Activated CD8-positive, alpha-beta T cell treated with anti-CD3 and anti-CD28 coated beads for 36 hours (primary cell): ENCODE results near the gene LCN1. TPM values are rescaled to one million over a fixed set of nuclear protein-coding genes. Genes with fewer than 3 reads are reported as not detected.

Experiments
- ATAC-seq: fragments of 200-7000 bp; cut with Tn5 transposase; one replicate; pipeline ENCODE4 v1.10.0; 2021; ENCODE audit warnings: mild to moderate bottlenecking, moderate library complexity
- CTCF ChIA-PET: fragments of 350-600 bp; sonication (Branson Sonifier 250); formaldehyde crosslinking; loops from one replicate; lab custom pipeline; 2021; ENCODE audit warnings: antibody characterized with exemption; lab: Charles Lee
- POLR2A ChIA-PET: fragments of 350-600 bp; sonication (Branson Sonifier 250); formaldehyde crosslinking; loops from one replicate; lab custom pipeline; 2021; ENCODE audit warnings: antibody characterized with exemption; lab: Charles Lee
- DNase-seq: peaks from one replicate; pipeline ENCODE4 v3.0.0-alpha.2; 2020
- H3K27ac Mint-ChIP-seq: one replicate; pipeline ENCODE4 v1.8.0; 2021; ENCODE audit warnings: mild to moderate bottlenecking, mixed read lengths
- H3K27me3 Mint-ChIP-seq: one replicate; pipeline ENCODE4 v1.8.0; 2021; ENCODE audit warnings: mixed read lengths
- H3K36me3 Mint-ChIP-seq: one replicate; pipeline ENCODE4 v1.8.0; 2021; ENCODE audit warnings: low read depth, mixed read lengths
- H3K4me1 Mint-ChIP-seq: one replicate; pipeline ENCODE4 v1.8.0; 2021; ENCODE audit warnings: low read depth, mixed read lengths
- H3K4me3 Mint-ChIP-seq: one replicate; pipeline ENCODE4 v1.8.0; 2021; ENCODE audit warnings: mild to moderate bottlenecking, moderate library complexity, mixed read lengths
- H3K9me3 Mint-ChIP-seq: one replicate; pipeline ENCODE4 v1.8.0; 2021; ENCODE audit warnings: mixed read lengths
- CTCF ChIP-seq: fragments of 200-600 bp; IDR thresholded peaks from one replicate; pipeline ENCODE4 v1.8.0; 2022; ENCODE audit warnings: antibody characterized with exemption, mild to moderate bottlenecking
- intact Hi-C: fragments of 100-400 bp; cut with micrococcal nuclease; formaldehyde crosslinking; loops from one replicate; pipeline ENCODE4 v1.10.0; 2022
- total RNA-seq, 2 experiments: library from RNA; stranded (reverse); gene quantifications; one replicate each; pipeline ENCODE4 v1.2.3, GENCODE V29; 2021

The LCN1 gene
- total RNA-seq, 2 experiments from 2014 or later = not detected

GRCh38 chr9:135488527-135488926 lies 32.7 kb upstream of the LCN1 start:
- intact Hi-C loops = no loop called here
- CTCF ChIA-PET = no interaction called here

GRCh38 chr9:135489188-135489906 lies 31.9 kb upstream of the LCN1 start:
- no peak for TF ChIP-seq CTCF
- Mint-ChIP-seq H3K9me3 (no peaks in the 10 kb centered on the region), H3K4me3 (no peak overlapping the region), H3K4me1 (no peaks in the 10 kb centered on the region), H3K27ac (no peak overlapping the region), H3K27me3 (peaks cover 6% of the 10 kb centered on the region), H3K36me3 (no peaks in the 10 kb centered on the region)
- no peak for ATAC-seq
- ChIA-PET POLR2A (no interaction called here), CTCF (no interaction called here)
- DNase-seq = no peak
- intact Hi-C loops = no loop called here

More at GRCh38 chr9:135488527-135488926, 32.7 kb upstream of the LCN1 start:
- Mint-ChIP-seq H3K27ac (no peak overlapping the region), H3K36me3 (no peaks in the 10 kb centered on the region), H3K4me1 (no peaks in the 10 kb centered on the region), H3K4me3 (no peak overlapping the region), H3K9me3 (no peaks in the 10 kb centered on the region), H3K27me3 (peaks cover 11% of the 10 kb centered on the region)
- DNase-seq (no peak), ATAC-seq (no peak)
- POLR2A ChIA-PET = no interaction called here
- no peak for TF ChIP-seq CTCF

DNA sequence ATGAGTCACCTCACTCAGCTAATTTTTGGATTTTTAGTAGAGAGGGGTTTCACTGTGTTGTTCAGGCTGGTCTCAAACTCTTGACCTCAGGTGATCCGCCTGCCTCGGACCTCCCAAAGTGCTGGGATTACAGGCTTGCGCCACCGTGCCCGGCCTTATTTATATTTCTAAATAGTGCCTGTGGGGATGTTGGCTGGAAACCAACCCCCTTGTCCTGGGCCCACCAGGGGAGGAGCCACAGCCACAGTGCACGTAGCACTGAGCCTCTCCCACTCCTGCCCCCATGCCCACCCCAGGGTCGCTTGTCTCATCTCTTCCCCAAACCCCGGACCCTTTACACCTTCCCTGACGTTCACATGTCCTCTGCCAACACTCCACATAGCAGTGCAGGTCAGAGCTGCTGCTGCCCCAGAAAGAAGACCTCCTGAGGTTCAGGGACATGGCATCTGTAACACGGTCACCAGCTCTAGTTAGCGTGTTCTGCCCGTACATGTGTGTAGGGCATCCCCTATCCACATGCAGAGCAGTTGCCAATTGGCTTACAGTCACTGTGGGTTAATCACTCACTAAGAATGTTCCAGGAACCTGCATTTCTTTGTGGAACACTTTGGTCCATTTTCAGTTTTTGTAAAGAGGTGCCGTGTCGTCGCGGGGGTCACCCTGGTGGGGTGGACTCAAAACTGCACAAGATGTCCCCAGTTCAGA lies 30.9 kb upstream of the LCN1 start:
- intact Hi-C loops = no loop called here
- Mint-ChIP-seq H3K4me3 (no peak overlapping the region), H3K9me3 (no peaks in the 10 kb centered on the region), H3K27ac (no peak overlapping the region), H3K27me3 (peaks cover under 1% of the 10 kb centered on the region), H3K4me1 (no peaks in the 10 kb centered on the region), H3K36me3 (no peaks in the 10 kb centered on the region)
- CTCF ChIA-PET = no interaction called here
- TF ChIP-seq CTCF = no peak
- POLR2A ChIA-PET = interaction anchor here (0.6 kb wide), 1 partner anchor 13 kb away, joined by 4 read pairs; no protein-coding TSS in a partner anchor
- ATAC-seq (no peak), DNase-seq (no peak)

DNA sequence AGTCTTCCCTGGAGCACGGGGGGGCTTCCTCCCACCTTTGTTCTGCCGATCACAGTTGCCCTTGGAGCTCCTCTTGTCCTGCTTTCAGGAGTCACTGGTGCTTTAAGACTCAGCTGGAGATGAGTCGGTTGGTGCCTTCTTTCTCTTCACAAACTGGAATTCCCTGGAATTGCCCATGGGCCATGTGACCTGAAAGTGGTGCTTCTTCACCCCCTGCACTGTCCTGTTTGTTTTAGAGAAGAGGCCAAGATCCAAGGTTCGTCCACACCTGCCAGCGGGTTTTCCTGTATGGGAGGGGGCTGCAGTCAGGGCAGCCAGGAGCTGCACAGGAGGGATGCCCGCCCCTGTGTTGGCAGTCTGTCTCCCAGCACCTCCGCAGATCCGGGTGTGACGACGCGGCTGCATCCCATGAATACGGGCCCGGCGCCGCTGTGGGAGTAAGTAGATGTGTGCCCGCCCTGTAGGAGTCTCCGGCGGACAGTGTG lies 30.2 kb upstream of the LCN1 start:
- Mint-ChIP-seq H3K4me1 (no peaks in the 10 kb centered on the region), H3K36me3 (no peaks in the 10 kb centered on the region), H3K4me3 (no peak overlapping the region), H3K27me3 (no peaks in the 10 kb centered on the region), H3K9me3 (no peaks in the 10 kb centered on the region), H3K27ac (no peak overlapping the region)
- intact Hi-C loops = no loop called here
- ChIA-PET POLR2A (interaction anchor here (0.6 kb wide), 1 partner anchor 14 kb away, joined by 4 read pairs; no protein-coding TSS in a partner anchor), CTCF (interaction anchor here (0.6 kb wide), 1 partner anchor 1487 kb away, joined by 3 read pairs; no protein-coding TSS in a partner anchor)
- no peak for TF ChIP-seq CTCF
- no peak for ATAC-seq
- no peak for DNase-seq

GRCh38 chr9:135491764-135492163 lies 29.5 kb upstream of the LCN1 start:
- CTCF ChIA-PET = interaction anchor here (0.6 to 3.0 kb wide), 2 partner anchors 13 to 1488 kb away, joined by 3 to 11 read pairs; no protein-coding TSS in a partner anchor
- POLR2A ChIA-PET = interaction anchor here (1.4 kb wide), 1 partner anchor 13 kb away, joined by 6 read pairs; no protein-coding TSS in a partner anchor
- DNase-seq (no peak), ATAC-seq (no peak)
- H3K27me3 Mint-ChIP-seq = no peaks in the 10 kb centered on the region
- H3K4me3 Mint-ChIP-seq = no peak overlapping the region
- intact Hi-C loops = no loop called here
- no peak for TF ChIP-seq CTCF
- no peaks in the 10 kb centered on the region for H3K4me1 Mint-ChIP-seq
- H3K36me3 Mint-ChIP-seq = no peaks in the 10 kb centered on the region
- H3K27ac Mint-ChIP-seq = no peak overlapping the region
- no peaks in the 10 kb centered on the region for H3K9me3 Mint-ChIP-seq
